PFSK-1 (cell line): Measurements from ENCODE around the gene LCP2.

Source experiments
- POLR2AphosphoS5 ChIP-seq: IDR thresholded peaks from 2 replicates; pipeline ENCODE4 v1.6.1; 2012; ENCODE audit warnings: low read depth, mild to moderate bottlenecking, control low read depth, low read length, moderate library complexity
- SIN3A ChIP-seq: IDR thresholded peaks from 2 replicates; pipeline ENCODE4 v1.6.1; 2012; ENCODE audit warnings: mild to moderate bottlenecking, low read length, moderate library complexity, borderline replicate concordance; ENCODE audit not compliant: insufficient read depth
- TAF1 ChIP-seq: IDR thresholded peaks from 2 replicates; pipeline ENCODE4 v1.6.1; 2012; ENCODE audit warnings: low read length, control low read depth, borderline replicate concordance; ENCODE audit not compliant: insufficient read depth
- TF ChIP-seq, protein P1 (sequence below), 2 experiments: IDR thresholded peaks; 2 replicates each; pipeline versions ENCODE4 v1.6.1 to v1.8.0; 2011 to 2012; ENCODE audit warnings: low read depth in 2 of 2, low read length in 2 of 2, control low read depth in 1 of 2, inconsistent platforms in 1 of 2, mild to moderate bottlenecking in 1 of 2, moderate library complexity in 1 of 2; ENCODE audit not compliant: insufficient read depth in 1 of 2

DNA sequence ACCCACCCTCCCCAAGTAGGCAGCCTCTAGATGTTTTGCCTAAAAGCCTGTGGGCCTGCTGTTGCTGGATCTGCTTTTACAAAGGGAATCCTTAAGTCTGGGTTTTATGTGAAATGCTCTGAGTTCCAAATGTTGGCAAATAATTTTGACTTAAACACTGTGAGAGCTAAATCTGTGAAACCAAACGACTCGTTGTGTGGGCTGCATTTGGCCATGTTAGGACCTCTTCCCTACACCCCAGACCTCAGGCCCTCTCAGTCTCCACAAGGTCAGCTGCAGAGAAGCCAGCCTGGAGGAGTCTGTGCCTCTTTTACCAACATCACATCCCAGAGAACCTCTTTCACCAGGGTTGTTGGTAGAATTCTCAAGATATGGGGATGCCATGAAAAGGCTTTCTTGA lies 9.4 kb downstream of the LCP2 start:
- TF ChIP-seq TAF1 (no peak), SIN3A (no peak), POLR2AphosphoS5 (no peak)
- TF ChIP-seq, protein P1, sequence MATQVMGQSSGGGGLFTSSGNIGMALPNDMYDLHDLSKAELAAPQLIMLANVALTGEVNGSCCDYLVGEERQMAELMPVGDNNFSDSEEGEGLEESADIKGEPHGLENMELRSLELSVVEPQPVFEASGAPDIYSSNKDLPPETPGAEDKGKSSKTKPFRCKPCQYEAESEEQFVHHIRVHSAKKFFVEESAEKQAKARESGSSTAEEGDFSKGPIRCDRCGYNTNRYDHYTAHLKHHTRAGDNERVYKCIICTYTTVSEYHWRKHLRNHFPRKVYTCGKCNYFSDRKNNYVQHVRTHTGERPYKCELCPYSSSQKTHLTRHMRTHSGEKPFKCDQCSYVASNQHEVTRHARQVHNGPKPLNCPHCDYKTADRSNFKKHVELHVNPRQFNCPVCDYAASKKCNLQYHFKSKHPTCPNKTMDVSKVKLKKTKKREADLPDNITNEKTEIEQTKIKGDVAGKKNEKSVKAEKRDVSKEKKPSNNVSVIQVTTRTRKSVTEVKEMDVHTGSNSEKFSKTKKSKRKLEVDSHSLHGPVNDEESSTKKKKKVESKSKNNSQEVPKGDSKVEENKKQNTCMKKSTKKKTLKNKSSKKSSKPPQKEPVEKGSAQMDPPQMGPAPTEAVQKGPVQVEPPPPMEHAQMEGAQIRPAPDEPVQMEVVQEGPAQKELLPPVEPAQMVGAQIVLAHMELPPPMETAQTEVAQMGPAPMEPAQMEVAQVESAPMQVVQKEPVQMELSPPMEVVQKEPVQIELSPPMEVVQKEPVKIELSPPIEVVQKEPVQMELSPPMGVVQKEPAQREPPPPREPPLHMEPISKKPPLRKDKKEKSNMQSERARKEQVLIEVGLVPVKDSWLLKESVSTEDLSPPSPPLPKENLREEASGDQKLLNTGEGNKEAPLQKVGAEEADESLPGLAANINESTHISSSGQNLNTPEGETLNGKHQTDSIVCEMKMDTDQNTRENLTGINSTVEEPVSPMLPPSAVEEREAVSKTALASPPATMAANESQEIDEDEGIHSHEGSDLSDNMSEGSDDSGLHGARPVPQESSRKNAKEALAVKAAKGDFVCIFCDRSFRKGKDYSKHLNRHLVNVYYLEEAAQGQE (IDR thresholded peaks at IDR 0.05; ENCODE audit: insufficient read depth in 1 of 2, low read depth in 2 of 2, low read length in 2 of 2) = no peak
